Brain microvascular endothelial cell (primary cell): ENCODE measurements around the gene GALR2.

Experiments
- DNase-seq: peaks from one replicate; pipeline ENCODE4 v3.0.0-alpha.2; 2020
- H3K27ac ChIP-seq: fragments of 250-450 bp; sonication (Bioruptor Pico); 2 replicates; pipeline ENCODE4 v1.5.1; 2020; ENCODE audit warnings: mild to moderate bottlenecking, moderate library complexity
- H3K27me3 ChIP-seq: fragments of 250-450 bp; sonication (Bioruptor Pico); replicated peaks from 2 replicates; pipeline ENCODE4 v1.5.1; 2020; ENCODE audit warnings: mild to moderate bottlenecking
- H3K36me3 ChIP-seq: fragments of 250-450 bp; sonication (Bioruptor Pico); replicated peaks from 2 replicates; pipeline ENCODE4 v1.5.1; 2020; ENCODE audit warnings: mild to moderate bottlenecking
- H3K4me3 ChIP-seq: 2 replicates; pipeline ENCODE4 v1.5.1; 2011; ENCODE audit warnings: low read depth, mild to moderate bottlenecking, control low read depth, low read length, moderate library complexity
- CTCF ChIP-seq: IDR thresholded peaks from 2 replicates; pipeline ENCODE4 v1.5.1; 2011; ENCODE audit warnings: low read depth, mild to moderate bottlenecking, moderate library complexity, low read length, control low read depth, inconsistent platforms; ENCODE audit errors: missing control alignments
- in situ Hi-C: cut with HindIII; loops from 2 replicates; pipeline ENCODE4 v1.10.0; 2017; ENCODE audit warnings: low sequenced_read_pairs, low pct_ligation_motif_present

GALR2 gene

GRCh38 chr17:76074390-76075363 lies at the start of gene GALR2:
Gene GALR2 (plus strand): TSS chr17:76074781. CDS start chr17:76074884, 103 bp downstream.
- no peak for DNase-seq
- peaks cover 58% of the 10 kb centered on the region for H3K27me3 ChIP-seq
- TF ChIP-seq CTCF, result no peak

GRCh38 chr17:76025294-76025693 lies 49.3 kb upstream of the GALR2 start:
- Histone ChIP-seq H3K27ac (no peak overlapping the region), H3K4me3 (no peak overlapping the region), H3K36me3 (no peaks in the 10 kb centered on the region), H3K27me3 (no peaks in the 10 kb centered on the region)
- in situ Hi-C loops, result no loop called here
- no peak for TF ChIP-seq CTCF
- no peak for DNase-seq

More at GRCh38 chr17:76074390-76075363, at the start of gene GALR2:
- Histone ChIP-seq H3K4me3 (no peak within 1 kb of the TSS), H3K36me3 (no peaks in the 10 kb centered on the region), H3K27ac (no peak within 1 kb of the TSS)
- in situ Hi-C loops, result no loop called here

GRCh38 chr17:76026714-76027158 lies 47.8 kb upstream of the GALR2 start:
- in situ Hi-C loops, result no loop called here
- Histone ChIP-seq H3K27me3 (no peaks in the 10 kb centered on the region), H3K27ac (no peak overlapping the region), H3K4me3 (no peak overlapping the region), H3K36me3 (no peaks in the 10 kb centered on the region)
- no peak for DNase-seq
- TF ChIP-seq CTCF, result no peak

GRCh38 chr17:76027159-76027839 lies 47.3 kb upstream of the GALR2 start, which contains the start of gene EVPL:
Gene EVPL (minus strand): TSS chr17:76027306. CDS start chr17:76027198, 108 bp downstream.
- no peak within 1 kb of the TSS for H3K27ac ChIP-seq
- no peak within 1 kb of the TSS for H3K4me3 ChIP-seq
- no peaks in the 10 kb centered on the region for H3K36me3 ChIP-seq
- no peak for DNase-seq
- no peak for TF ChIP-seq CTCF
- no peaks in the 10 kb centered on the region for H3K27me3 ChIP-seq
- in situ Hi-C loops, result no loop called here

- Histone ChIP-seq H3K36me3 (no peaks in the 10 kb centered on the region), H3K27ac (no peak overlapping the region), H3K27me3 (no peaks in the 10 kb centered on the region), H3K4me3 (no peak overlapping the region)
- no peak for DNase-seq
- in situ Hi-C loops, result no loop called here
- TF ChIP-seq CTCF, result peak; percentile 13
These were observed 42.4 kb upstream of the GALR2 start for GRCh38 chr17:76032073-76032779.
